ENCODE results near the gene LDLR.

Gene LDLR

GRCh38 chr19:11089254-11090013 lies at the start of gene LDLR:
TSS of gene LDLR (plus strand) at chr19:11089463. CDS start at chr19:11089549, 86 bp downstream.
- DNase-seq (ENCODE audit: low read depth), result peak; percentile 39

GRCh38 chr19:11041194-11041593 lies 48.1 kb upstream of the LDLR start:
- no peak for DNase-seq (ENCODE audit: low read depth)

GRCh38 chr19:11041966-11042627 lies 47.2 kb upstream of the LDLR start:
- no peak for DNase-seq (ENCODE audit: low read depth)

- DNase-seq (ENCODE audit: low read depth), result no peak
These were observed 44.8 kb upstream of the LDLR start for GRCh38 chr19:11044431-11044830.

GRCh38 chr19:11045536-11045935 lies 43.7 kb upstream of the LDLR start:
- no peak for DNase-seq (ENCODE audit: low read depth)

GRCh38 chr19:11046605-11047354 lies 42.5 kb upstream of the LDLR start:
- DNase-seq (ENCODE audit: low read depth), result no peak

GRCh38 chr19:11047866-11048265 lies 41.4 kb upstream of the LDLR start:
- no peak for DNase-seq (ENCODE audit: low read depth)

- no peak for DNase-seq (ENCODE audit: low read depth)
These were observed 38.7 kb upstream of the LDLR start for GRCh38 chr19:11050323-11051114.

- no peak for DNase-seq (ENCODE audit: low read depth)
These were observed 35.5 kb upstream of the LDLR start for GRCh38 chr19:11053817-11054195.

- DNase-seq (ENCODE audit: low read depth), result no peak
These were observed 35.1 kb upstream of the LDLR start for GRCh38 chr19:11054200-11054599.

GRCh38 chr19:11054628-11055027 lies 34.6 kb upstream of the LDLR start:
- DNase-seq (ENCODE audit: low read depth), result no peak

- DNase-seq (ENCODE audit: low read depth), result no peak
These were observed 30.8 kb upstream of the LDLR start for GRCh38 chr19:11058246-11059030.

- no peak for DNase-seq (ENCODE audit: low read depth)
These were observed 29.5 kb upstream of the LDLR start for GRCh38 chr19:11059511-11060358.

GRCh38 chr19:11061952-11062351 lies 27.3 kb upstream of the LDLR start:
- DNase-seq (ENCODE audit: low read depth), result no peak

GRCh38 chr19:11063434-11063833 lies 25.8 kb upstream of the LDLR start:
- no peak for DNase-seq (ENCODE audit: low read depth)

GRCh38 chr19:11064831-11065303 lies 24.4 kb upstream of the LDLR start:
- DNase-seq (ENCODE audit: low read depth), result no peak

- DNase-seq (ENCODE audit: low read depth), result no peak
These were observed 22.9 kb upstream of the LDLR start for GRCh38 chr19:11066326-11066725.

GRCh38 chr19:11067356-11068113 lies 21.7 kb upstream of the LDLR start:
- DNase-seq (ENCODE audit: low read depth), result no peak

- no peak for DNase-seq (ENCODE audit: low read depth)
These were observed 19.7 kb upstream of the LDLR start for GRCh38 chr19:11069561-11069960.

GRCh38 chr19:11070123-11070522 lies 19.1 kb upstream of the LDLR start:
- no peak for DNase-seq (ENCODE audit: low read depth)

Data from stimulated activated CD8-positive, alpha-beta memory T cell treated with anti-CD3 and anti-CD28 coated beads, Interleukin-15, amount 100 ng/mL, for 24 hours (primary cell).